Measurements from ENCODE around the gene COX6B2. TPM values are rescaled to one million over a fixed set of nuclear protein-coding genes. Genes with fewer than 3 reads are reported as not detected.
"Not testable (repeated sequence)": the region's sequence is repeated elsewhere in the genome, so short reads cannot be mapped to it uniquely, and the experiment has no call there.

The COX6B2 gene
- 0.15 TPM for polyA plus RNA-seq (ENCODE audit: insufficient read length)

GRCh38 chr19:55354698-55355212 is at the start of gene COX6B2:
Gene COX6B2, minus strand, starts transcription at chr19:55354719. Its CDS starts 198 bp downstream, at chr19:55354521.
- DNase-seq (ENCODE audit: low read depth) = no peak

- no peak for DNase-seq (ENCODE audit: low read depth)
Measured at GRCh38 chr19:55402509-55402908, 48.0 kb upstream of the COX6B2 start.

- not testable (repeated sequence) for DNase-seq (ENCODE audit: low read depth)
Measured at GRCh38 chr19:55401390-55401789, 46.9 kb upstream of the COX6B2 start.

GRCh38 chr19:55400281-55401087 is 46.0 kb upstream of the COX6B2 start:
- no peak for DNase-seq (ENCODE audit: low read depth)

GRCh38 chr19:55398200-55398925 is 43.8 kb upstream of the COX6B2 start:
- DNase-seq (ENCODE audit: low read depth) = no peak

GRCh38 chr19:55392820-55393761 is 38.6 kb upstream of the COX6B2 start:
- no peak for DNase-seq (ENCODE audit: low read depth)

GRCh38 chr19:55391702-55392615 is 37.4 kb upstream of the COX6B2 start:
- DNase-seq (ENCODE audit: low read depth) = no peak

- DNase-seq (ENCODE audit: low read depth) = no peak
Measured at GRCh38 chr19:55391191-55391670, 36.7 kb upstream of the COX6B2 start.

- DNase-seq (ENCODE audit: low read depth) = no peak
Measured at GRCh38 chr19:55390461-55390880, 36.0 kb upstream of the COX6B2 start.

- DNase-seq (ENCODE audit: low read depth) = no peak
Measured at GRCh38 chr19:55389386-55390317, 35.1 kb upstream of the COX6B2 start.

- no peak for DNase-seq (ENCODE audit: low read depth)
Measured at GRCh38 chr19:55387736-55388497, 33.4 kb upstream of the COX6B2 start.

GRCh38 chr19:55386493-55386971 is 32.0 kb upstream of the COX6B2 start:
- DNase-seq (ENCODE audit: low read depth) = no peak

- DNase-seq (ENCODE audit: low read depth) = peak; percentile 98
Measured at GRCh38 chr19:55385724-55386492, 31.4 kb upstream of the COX6B2 start, which contains the start of gene RPL28. Gene RPL28, plus strand, starts transcription at chr19:55385932. Its CDS starts 426 bp downstream, at chr19:55386358.

GRCh38 chr19:55384920-55385723 is 30.6 kb upstream of the COX6B2 start:
- DNase-seq (ENCODE audit: low read depth) = peak; percentile 94

- no peak for DNase-seq (ENCODE audit: low read depth)
Measured at GRCh38 chr19:55384131-55384919, 29.8 kb upstream of the COX6B2 start, which contains the start of gene TMEM238. Gene TMEM238, minus strand, starts transcription at chr19:55384292. Its CDS starts 33 bp downstream, at chr19:55384259.
